Measurements from ENCODE around the gene KCNK3.

KCNK3 gene

DNA sequence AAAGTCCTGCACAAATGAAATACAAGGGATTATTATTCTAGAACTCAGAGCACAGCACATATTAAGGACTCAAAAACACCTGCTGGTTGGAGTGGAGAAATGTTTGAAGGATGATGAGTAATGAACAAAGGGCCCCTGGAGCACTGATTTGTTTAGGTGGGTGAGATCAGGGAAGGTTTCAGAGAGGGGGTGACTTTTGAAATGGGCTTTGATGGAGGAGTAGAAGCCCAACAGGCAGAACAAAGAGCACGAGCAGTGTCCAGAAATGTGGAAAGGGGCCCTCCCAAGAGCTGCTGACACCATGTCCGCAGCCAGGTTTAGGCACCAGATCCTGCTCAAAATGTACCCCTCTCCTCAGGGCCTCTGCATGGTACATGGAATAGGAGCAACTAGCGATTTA, 23.8 kb downstream of the KCNK3 start:
- Histone ChIP-seq H3K4me1 (ENCODE audit: low read depth, poor library complexity, severe bottlenecking) (no peaks in the 10 kb centered on the region), H3K27ac (no peak overlapping the region), H4K20me1 (ENCODE audit: insufficient read depth) (no peaks in the 10 kb centered on the region), H3K36me3 (ENCODE audit: insufficient read depth) (no peaks in the 10 kb centered on the region), H3K27me3 (ENCODE audit: insufficient read depth, low read depth) (peaks cover 8% of the 10 kb centered on the region; the same call in 1 of the 2 replicates), H3K79me2 (ENCODE audit: insufficient read depth, low read depth) (no peaks in the 10 kb centered on the region), H3K4me2 (no peak overlapping the region), H3K9ac (no peak overlapping the region), H3K4me3 (IDR thresholded peaks at IDR 0.05; ENCODE audit: insufficient read depth, low read depth, low read length) (no peak overlapping the region), H2AFZ (ENCODE audit: low read depth) (no peak overlapping the region)
- TF ChIP-seq, protein P1, sequence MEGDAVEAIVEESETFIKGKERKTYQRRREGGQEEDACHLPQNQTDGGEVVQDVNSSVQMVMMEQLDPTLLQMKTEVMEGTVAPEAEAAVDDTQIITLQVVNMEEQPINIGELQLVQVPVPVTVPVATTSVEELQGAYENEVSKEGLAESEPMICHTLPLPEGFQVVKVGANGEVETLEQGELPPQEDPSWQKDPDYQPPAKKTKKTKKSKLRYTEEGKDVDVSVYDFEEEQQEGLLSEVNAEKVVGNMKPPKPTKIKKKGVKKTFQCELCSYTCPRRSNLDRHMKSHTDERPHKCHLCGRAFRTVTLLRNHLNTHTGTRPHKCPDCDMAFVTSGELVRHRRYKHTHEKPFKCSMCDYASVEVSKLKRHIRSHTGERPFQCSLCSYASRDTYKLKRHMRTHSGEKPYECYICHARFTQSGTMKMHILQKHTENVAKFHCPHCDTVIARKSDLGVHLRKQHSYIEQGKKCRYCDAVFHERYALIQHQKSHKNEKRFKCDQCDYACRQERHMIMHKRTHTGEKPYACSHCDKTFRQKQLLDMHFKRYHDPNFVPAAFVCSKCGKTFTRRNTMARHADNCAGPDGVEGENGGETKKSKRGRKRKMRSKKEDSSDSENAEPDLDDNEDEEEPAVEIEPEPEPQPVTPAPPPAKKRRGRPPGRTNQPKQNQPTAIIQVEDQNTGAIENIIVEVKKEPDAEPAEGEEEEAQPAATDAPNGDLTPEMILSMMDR (conservative IDR thresholded peaks at IDR 0.05; ENCODE audit: low read depth, low read length) = no peak

- H3K27me3 ChIP-seq (ENCODE audit: insufficient read depth, low read depth) = peaks cover 8% of the 10 kb centered on the region; the same call in 1 of the 2 replicates
- H3K4me3 ChIP-seq (IDR thresholded peaks at IDR 0.05; ENCODE audit: insufficient read depth, low read depth, low read length) = no peak overlapping the region
- H3K9ac ChIP-seq = no peak overlapping the region
- no peaks in the 10 kb centered on the region for H4K20me1 ChIP-seq (ENCODE audit: insufficient read depth)
- no peak overlapping the region for H2AFZ ChIP-seq (ENCODE audit: low read depth)
- no peak overlapping the region for H3K27ac ChIP-seq
- no peaks in the 10 kb centered on the region for H3K4me1 ChIP-seq (ENCODE audit: low read depth, poor library complexity, severe bottlenecking)
- H3K79me2 ChIP-seq (ENCODE audit: insufficient read depth, low read depth) = no peaks in the 10 kb centered on the region
- no peaks in the 10 kb centered on the region for H3K36me3 ChIP-seq (ENCODE audit: insufficient read depth)
- TF ChIP-seq, protein P1 (conservative IDR thresholded peaks at IDR 0.05; ENCODE audit: low read depth, low read length) = no peak
- no peak overlapping the region for H3K4me2 ChIP-seq
Observed at GRCh38 chr2:26716769-26717168, 24.2 kb downstream of the KCNK3 start.

DNA sequence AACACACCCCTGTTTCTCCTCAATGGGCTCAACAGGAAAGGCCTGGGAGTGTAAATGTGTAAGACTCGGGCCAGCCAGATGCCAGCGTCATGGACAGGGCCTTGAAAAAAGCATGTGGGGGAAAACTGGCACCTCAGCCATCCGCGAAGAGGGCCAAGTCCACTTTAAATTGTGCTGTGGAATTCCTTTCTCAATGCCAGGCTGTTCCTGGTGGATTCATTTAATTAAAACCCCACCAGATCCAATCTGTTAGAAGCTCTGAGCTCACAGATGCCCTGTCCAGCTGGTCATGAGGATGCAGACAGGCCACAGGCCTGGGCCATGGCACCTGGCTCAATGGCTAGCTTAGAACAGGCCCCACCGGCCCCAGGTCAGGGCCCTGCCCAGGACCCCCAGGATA, 24.8 kb downstream of the KCNK3 start:
- TF ChIP-seq, protein P1 (conservative IDR thresholded peaks at IDR 0.05; ENCODE audit: low read depth, low read length) = no peak

DNA sequence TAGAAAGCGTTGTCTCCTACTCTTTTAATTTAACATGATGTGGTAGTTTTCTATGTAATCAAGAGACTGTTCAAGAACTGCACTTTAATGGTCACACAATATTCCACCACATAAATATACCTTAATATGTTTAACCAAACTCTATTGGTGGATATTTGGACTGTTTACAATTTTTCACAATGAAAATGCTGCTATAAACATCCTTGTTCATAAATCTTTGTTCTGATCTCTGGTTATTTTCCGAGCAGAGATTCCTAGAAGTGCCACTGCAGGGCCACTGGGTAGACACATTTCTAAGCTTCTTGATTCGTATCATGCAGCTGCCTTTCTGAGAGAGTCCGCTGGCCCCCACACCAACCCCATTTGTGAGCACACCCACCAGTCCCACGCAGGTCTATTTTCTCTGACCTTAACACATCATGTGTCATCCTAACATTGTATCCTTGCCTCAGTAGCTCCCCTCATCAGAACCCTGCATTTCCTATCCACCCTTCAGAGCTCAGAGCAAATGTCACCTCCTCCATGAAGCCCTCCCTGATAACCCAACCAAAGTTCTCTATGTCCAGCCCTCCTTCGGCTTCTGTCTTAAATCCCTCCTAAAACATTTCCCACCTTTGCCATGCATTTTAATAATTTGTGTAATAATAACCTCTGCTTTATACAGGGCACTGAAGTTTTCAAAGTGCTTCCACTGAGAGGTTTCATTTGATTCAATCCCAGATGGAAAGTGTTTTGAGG, 26.6 kb downstream of the KCNK3 start:
- Histone ChIP-seq H3K36me3 (ENCODE audit: insufficient read depth) (no peaks in the 10 kb centered on the region), H3K27me3 (ENCODE audit: insufficient read depth, low read depth) (no peaks in the 10 kb centered on the region; the same call in 1 of the 2 replicates), H3K27ac (no peak overlapping the region), H3K79me2 (ENCODE audit: insufficient read depth, low read depth) (no peaks in the 10 kb centered on the region), H3K4me3 (IDR thresholded peaks at IDR 0.05; ENCODE audit: insufficient read depth, low read depth, low read length) (no peak overlapping the region), H4K20me1 (ENCODE audit: insufficient read depth) (no peaks in the 10 kb centered on the region), H3K9ac (no peak overlapping the region), H2AFZ (ENCODE audit: low read depth) (no peak overlapping the region), H3K4me1 (ENCODE audit: low read depth, poor library complexity, severe bottlenecking) (no peaks in the 10 kb centered on the region), H3K4me2 (no peak overlapping the region)
- TF ChIP-seq, protein P1 (conservative IDR thresholded peaks at IDR 0.05; ENCODE audit: low read depth, low read length) = no peak

More for the DNA sequence above, 24.8 kb downstream of the KCNK3 start:
- no peak overlapping the region for H3K9ac ChIP-seq
- no peak overlapping the region for H3K4me3 ChIP-seq (IDR thresholded peaks at IDR 0.05; ENCODE audit: insufficient read depth, low read depth, low read length)
- no peak overlapping the region for H2AFZ ChIP-seq (ENCODE audit: low read depth)
- no peaks in the 10 kb centered on the region for H4K20me1 ChIP-seq (ENCODE audit: insufficient read depth)
- no peak overlapping the region for H3K4me2 ChIP-seq
- H3K36me3 ChIP-seq (ENCODE audit: insufficient read depth) = no peaks in the 10 kb centered on the region
- H3K27me3 ChIP-seq (ENCODE audit: insufficient read depth, low read depth) = peaks cover 8% of the 10 kb centered on the region; the same call in 1 of the 2 replicates
- H3K4me1 ChIP-seq (ENCODE audit: low read depth, poor library complexity, severe bottlenecking) = no peaks in the 10 kb centered on the region
- no peak overlapping the region for H3K27ac ChIP-seq
- H3K79me2 ChIP-seq (ENCODE audit: insufficient read depth, low read depth) = no peaks in the 10 kb centered on the region

All from KMS-11 (cell line).